Parathyroid adenoma (tissue), 2 donors: ENCODE measurements around the gene ZNF627.

Source experiments
- H2AFZ ChIP-seq: fragments of 300-600 bp; sonication (generic); one replicate; pipeline ENCODE4 v1.7.0; 2017; ENCODE audit warnings: antibody characterized with exemption, mild to moderate bottlenecking
- H3K27ac ChIP-seq: fragments of 300-600 bp; sonication (generic); one replicate; pipeline ENCODE4 v1.7.0; 2017
- H3K27me3 ChIP-seq: fragments of 300-600 bp; sonication (generic); one replicate; pipeline ENCODE4 v1.7.0; 2017; ENCODE audit warnings: low read length; ENCODE audit not compliant: control insufficient read depth, insufficient read depth
- H3K36me3 ChIP-seq: fragments of 300-600 bp; sonication (generic); one replicate; pipeline ENCODE4 v1.7.0; 2017; ENCODE audit warnings: low read length; ENCODE audit not compliant: control insufficient read depth, insufficient read depth
- H3K4me1 ChIP-seq: fragments of 300-600 bp; sonication (generic); one replicate; pipeline ENCODE4 v1.7.0; 2017; ENCODE audit warnings: control low read depth
- H3K4me2 ChIP-seq: fragments of 300-600 bp; sonication (generic); one replicate; pipeline ENCODE4 v1.7.0; 2017; ENCODE audit warnings: low read length
- H3K4me3 ChIP-seq: fragments of 300-600 bp; sonication (generic); one replicate; pipeline ENCODE4 v1.7.0; 2017; ENCODE audit warnings: low read depth, low read length
- H3K79me2 ChIP-seq: fragments of 300-600 bp; sonication (generic); one replicate; pipeline ENCODE4 v1.7.0; 2017; ENCODE audit warnings: control low read depth
- H3K9ac ChIP-seq: fragments of 300-600 bp; sonication (generic); one replicate; pipeline ENCODE4 v1.7.0; 2017; ENCODE audit warnings: mild to moderate bottlenecking
- H3K9me3 ChIP-seq: fragments of 300-600 bp; sonication (generic); one replicate; pipeline ENCODE4 v1.7.0; 2017; ENCODE audit warnings: low read length; ENCODE audit not compliant: control insufficient read depth
- CTCF ChIP-seq: fragments of 300-600 bp; sonication (generic); IDR thresholded peaks from one replicate; pipeline ENCODE4 v1.7.0; 2017; ENCODE audit warnings: antibody characterized with exemption, mild to moderate bottlenecking
- donor health status: primary hyperparathyroidism.

Gene ZNF627

GRCh38 chr19:11551603-11552235 is 45.6 kb upstream of the ZNF627 start:
- no peak overlapping the region for H3K9ac ChIP-seq
- peaks cover under 1% of the 10 kb centered on the region for H3K79me2 ChIP-seq
- no peaks in the 10 kb centered on the region for H3K36me3 ChIP-seq
- no peak overlapping the region for H3K4me3 ChIP-seq
- no peak for TF ChIP-seq CTCF
- no peaks in the 10 kb centered on the region for H3K27me3 ChIP-seq
- no peak overlapping the region for H3K27ac ChIP-seq
- no peaks in the 10 kb centered on the region for H3K9me3 ChIP-seq
- no peak overlapping the region for H2AFZ ChIP-seq
- H3K4me1 ChIP-seq = peaks cover 2% of the 10 kb centered on the region
- no peak overlapping the region for H3K4me2 ChIP-seq

GRCh38 chr19:11552666-11553372 is 44.5 kb upstream of the ZNF627 start:
- H3K4me1 ChIP-seq = peaks cover 7% of the 10 kb centered on the region
- no peak overlapping the region for H3K27ac ChIP-seq
- no peaks in the 10 kb centered on the region for H3K9me3 ChIP-seq
- no peak for TF ChIP-seq CTCF
- H3K79me2 ChIP-seq = peaks cover 7% of the 10 kb centered on the region
- no peak overlapping the region for H3K4me3 ChIP-seq
- H3K4me2 ChIP-seq = no peak overlapping the region
- no peaks in the 10 kb centered on the region for H3K27me3 ChIP-seq
- H2AFZ ChIP-seq = no peak overlapping the region
- H3K36me3 ChIP-seq = no peaks in the 10 kb centered on the region
- no peak overlapping the region for H3K9ac ChIP-seq

GRCh38 chr19:11554160-11554559 is 43.1 kb upstream of the ZNF627 start:
- Histone ChIP-seq H3K36me3 (no peaks in the 10 kb centered on the region), H3K9me3 (no peaks in the 10 kb centered on the region), H3K4me1 (peaks cover 10% of the 10 kb centered on the region), H3K4me3 (no peak overlapping the region), H3K4me2 (no peak overlapping the region), H3K79me2 (peaks cover 18% of the 10 kb centered on the region), H2AFZ (no peak overlapping the region), H3K9ac (no peak overlapping the region), H3K27me3 (no peaks in the 10 kb centered on the region), H3K27ac (no peak overlapping the region)
- no peak for TF ChIP-seq CTCF

- no peak overlapping the region for H3K9ac ChIP-seq
- peaks cover 21% of the 10 kb centered on the region for H3K79me2 ChIP-seq
- H2AFZ ChIP-seq = no peak overlapping the region
- H3K36me3 ChIP-seq = no peaks in the 10 kb centered on the region
- H3K4me1 ChIP-seq = peaks cover 14% of the 10 kb centered on the region
- H3K4me2 ChIP-seq = no peak overlapping the region
- H3K27ac ChIP-seq = no peak overlapping the region
- no peaks in the 10 kb centered on the region for H3K9me3 ChIP-seq
- no peaks in the 10 kb centered on the region for H3K27me3 ChIP-seq
- H3K4me3 ChIP-seq = no peak overlapping the region
- no peak for TF ChIP-seq CTCF
These were observed 42.0 kb upstream of the ZNF627 start for GRCh38 chr19:11555246-11555645.
